IgD-negative memory B cell (primary cell): ENCODE data around the gene CUX1. TPM values are rescaled to one million over a fixed set of nuclear protein-coding genes. Genes with fewer than 3 reads are reported as not detected.
"Not testable (repeated sequence)": the region's sequence is repeated elsewhere in the genome, so short reads cannot be mapped to it uniquely, and the experiment has no call there.

ENCODE experiments used
- H3K27ac Mint-ChIP-seq, 3 donors: one replicate each; pipeline ENCODE4 v1.8.0; 2020 to 2022; ENCODE audit warnings: mild to moderate bottlenecking in 3 of 3, mixed read lengths in 3 of 3, moderate library complexity in 1 of 3
- H3K27me3 Mint-ChIP-seq: one replicate; pipeline ENCODE4 v1.8.0; 2021; ENCODE audit warnings: mixed read lengths
- H3K36me3 Mint-ChIP-seq: one replicate; pipeline ENCODE4 v1.8.0; 2020; ENCODE audit warnings: mild to moderate bottlenecking, mixed read lengths
- H3K4me1 Mint-ChIP-seq, 3 donors: one replicate each; pipeline ENCODE4 v1.8.0; 2020 to 2022; ENCODE audit warnings: mixed read lengths in 3 of 3, mild to moderate bottlenecking in 1 of 3
- H3K4me3 Mint-ChIP-seq, 4 donors: one replicate each; pipeline ENCODE4 v1.8.0; 2020 to 2022; ENCODE audit warnings: mild to moderate bottlenecking in 4 of 4, mixed read lengths in 4 of 4, moderate library complexity in 3 of 4
- H3K9me3 Mint-ChIP-seq, 3 donors: one replicate each; pipeline ENCODE4 v1.8.0; 2020 to 2021; ENCODE audit warnings: mixed read lengths in 3 of 3, mild to moderate bottlenecking in 1 of 3
- polyA plus RNA-seq: library from polyadenylated mRNA; unstranded; fragments of 300-500 nt; fragmentation: Illumina TruSeq; gene quantifications from one replicate; pipeline ENCODE4 v1.2.3, GENCODE V29; 2021

Gene CUX1
- polyA plus RNA-seq, 1 donor from 2014 or later: 22.2 TPM

GRCh38 chr7:102044641-102044983, 227.2 kb downstream of the CUX1 start:
- Mint-ChIP-seq H3K36me3 (peaks cover 2% of the 10 kb centered on the region), H3K27me3 (no peaks in the 10 kb centered on the region), H3K4me1 (peaks cover 8 to 19% (median 13%) of the 10 kb centered on the region in 3 donors), H3K4me3 (peak overlapping the region in 1 of 4 donors; percentile 7), H3K27ac (no peak overlapping the region), H3K9me3 (peaks cover 0 to 3% (median 0%) of the 10 kb centered on the region in 3 donors)

- H3K4me3 Mint-ChIP-seq: peak overlapping the region in 1 of 4 donors; percentile 43
- H3K9me3 Mint-ChIP-seq: peaks cover 0 to 3% (median 0%) of the 10 kb centered on the region in 3 donors
- H3K4me1 Mint-ChIP-seq: peaks cover 6 to 19% (median 11%) of the 10 kb centered on the region in 3 donors
- H3K27me3 Mint-ChIP-seq: no peaks in the 10 kb centered on the region
- no peak overlapping the region for H3K27ac Mint-ChIP-seq
- peaks cover 2% of the 10 kb centered on the region for H3K36me3 Mint-ChIP-seq
Observed at GRCh38 chr7:102044984-102045673, 227.7 kb downstream of the CUX1 start.

GRCh38 chr7:102045681-102046372, 228.4 kb downstream of the CUX1 start:
- H3K4me1 Mint-ChIP-seq: peaks cover 7 to 19% (median 12%) of the 10 kb centered on the region in 3 donors
- H3K36me3 Mint-ChIP-seq: peaks cover 2% of the 10 kb centered on the region
- peaks cover 0 to 3% (median 0%) of the 10 kb centered on the region in 3 donors for H3K9me3 Mint-ChIP-seq
- H3K27ac Mint-ChIP-seq: no peak overlapping the region
- H3K27me3 Mint-ChIP-seq: no peaks in the 10 kb centered on the region
- peak overlapping the region in 1 of 4 donors; percentile 52 for H3K4me3 Mint-ChIP-seq

- Mint-ChIP-seq H3K4me3 (peak overlapping the region in 1 of 4 donors; percentile 67), H3K27me3 (no peaks in the 10 kb centered on the region), H3K36me3 (peaks cover 2% of the 10 kb centered on the region), H3K27ac (peak overlapping the region in 1 of 3 donors; percentile 50), H3K4me1 (peaks cover 11 to 19% (median 13%) of the 10 kb centered on the region in 3 donors), H3K9me3 (peaks cover 0 to 3% (median 0%) of the 10 kb centered on the region in 3 donors)
Observed at GRCh38 chr7:102046373-102047117, 229.1 kb downstream of the CUX1 start.

GRCh38 chr7:102047167-102047566, 229.7 kb downstream of the CUX1 start:
- H3K27ac Mint-ChIP-seq: peak overlapping the region in 1 of 3 donors; percentile 50
- peaks cover 12 to 20% (median 13%) of the 10 kb centered on the region in 3 donors for H3K4me1 Mint-ChIP-seq
- peaks cover 2% of the 10 kb centered on the region for H3K36me3 Mint-ChIP-seq
- H3K4me3 Mint-ChIP-seq: peak overlapping the region in 1 of 4 donors; percentile 67
- no peaks in the 10 kb centered on the region for H3K27me3 Mint-ChIP-seq
- H3K9me3 Mint-ChIP-seq: peaks cover 0 to 3% (median 0%) of the 10 kb centered on the region in 3 donors

GRCh38 chr7:102049765-102050164, 232.3 kb downstream of the CUX1 start:
- Mint-ChIP-seq H3K4me3 (no peak overlapping the region), H3K4me1 (peaks cover 10 to 26% (median 14%) of the 10 kb centered on the region in 3 donors), H3K27ac (no peak overlapping the region), H3K36me3 (peaks cover 7% of the 10 kb centered on the region), H3K9me3 (peaks cover 3 to 7% (median 5%) of the 10 kb centered on the region in 3 donors), H3K27me3 (no peaks in the 10 kb centered on the region)

GRCh38 chr7:102050864-102051460, 233.5 kb downstream of the CUX1 start:
- Mint-ChIP-seq H3K4me1 (peaks cover 12 to 22% (median 19%) of the 10 kb centered on the region in 3 donors), H3K9me3 (peaks cover 3 to 9% (median 5%) of the 10 kb centered on the region in 3 donors), H3K36me3 (peaks cover 10% of the 10 kb centered on the region), H3K27ac (no peak overlapping the region), H3K4me3 (peak overlapping the region in 1 of 4 donors; percentile 27), H3K27me3 (no peaks in the 10 kb centered on the region)

GRCh38 chr7:102051736-102052135, 234.3 kb downstream of the CUX1 start:
- peaks cover 12 to 21% (median 19%) of the 10 kb centered on the region in 3 donors for H3K4me1 Mint-ChIP-seq
- not testable (repeated sequence) for H3K27ac Mint-ChIP-seq, H3K36me3 Mint-ChIP-seq, H3K4me3 Mint-ChIP-seq, H3K27me3 Mint-ChIP-seq
- H3K9me3 Mint-ChIP-seq: peaks cover 3 to 12% (median 5%) of the 10 kb centered on the region in 3 donors

- Mint-ChIP-seq H3K4me3 (no peak overlapping the region), H3K36me3 (peaks cover 10% of the 10 kb centered on the region), H3K27ac (no peak overlapping the region), H3K27me3 (no peaks in the 10 kb centered on the region), H3K9me3 (peaks cover 3 to 12% (median 5%) of the 10 kb centered on the region in 3 donors), H3K4me1 (peaks cover 8 to 20% (median 17%) of the 10 kb centered on the region in 3 donors)
Observed at GRCh38 chr7:102054158-102054557, 236.7 kb downstream of the CUX1 start.

GRCh38 chr7:102055181-102055976, 238.0 kb downstream of the CUX1 start:
- Mint-ChIP-seq H3K27me3 (no peaks in the 10 kb centered on the region), H3K4me3 (peak overlapping the region in 1 of 4 donors; percentile 45), H3K27ac (no peak overlapping the region), H3K9me3 (peaks cover 3 to 12% (median 5%) of the 10 kb centered on the region in 3 donors), H3K4me1 (peaks cover 10 to 17% (median 16%) of the 10 kb centered on the region in 3 donors), H3K36me3 (peaks cover 10% of the 10 kb centered on the region)

- Mint-ChIP-seq H3K4me1 (peaks cover 14 to 20% (median 20%) of the 10 kb centered on the region in 3 donors), H3K27me3 (no peaks in the 10 kb centered on the region), H3K9me3 (peaks cover 0 to 5% (median under 1%) of the 10 kb centered on the region in 3 donors), H3K4me3 (no peak overlapping the region), H3K36me3 (peaks cover 8% of the 10 kb centered on the region), H3K27ac (no peak overlapping the region)
Observed at GRCh38 chr7:102059524-102059923, 242.1 kb downstream of the CUX1 start.

GRCh38 chr7:102061354-102061945, 244.0 kb downstream of the CUX1 start:
- Mint-ChIP-seq H3K27me3 (no peaks in the 10 kb centered on the region), H3K4me3 (peak overlapping the region in 2 of 4 donors; percentile 7 to 39), H3K4me1 (peaks cover 8 to 21% (median 16%) of the 10 kb centered on the region in 3 donors), H3K9me3 (no peaks in the 10 kb centered on the region), H3K36me3 (peaks cover 5% of the 10 kb centered on the region), H3K27ac (peak overlapping the region in 2 of 3 donors; percentile 14 to 33)

- no peaks in the 10 kb centered on the region for H3K27me3 Mint-ChIP-seq
- H3K4me3 Mint-ChIP-seq: peak overlapping the region in 2 of 4 donors; percentile 39 to 63
- H3K9me3 Mint-ChIP-seq: no peaks in the 10 kb centered on the region
- peaks cover 7% of the 10 kb centered on the region for H3K36me3 Mint-ChIP-seq
- H3K27ac Mint-ChIP-seq: peak overlapping the region in 2 of 3 donors; percentile 33 to 88
- peaks cover 8 to 21% (median 16%) of the 10 kb centered on the region in 3 donors for H3K4me1 Mint-ChIP-seq
Observed at GRCh38 chr7:102061981-102062390, 244.6 kb downstream of the CUX1 start.
